K562 treated with DMSO at 1 percent for 24 hours (cell line): ENCODE results near the gene FKBP14. TPM values are rescaled to one million over a fixed set of nuclear protein-coding genes. Genes with fewer than 3 reads are reported as not detected.

Experiments used
- total RNA-seq: library from RNA; unstranded; fragments of 300-600 nt; gene quantifications from 2 replicates; pipeline ENCODE4 v1.2.3, GENCODE V29; 2022; ENCODE audit warnings: low read depth; ENCODE audit not compliant: insufficient read depth

Gene FKBP14, protein sequence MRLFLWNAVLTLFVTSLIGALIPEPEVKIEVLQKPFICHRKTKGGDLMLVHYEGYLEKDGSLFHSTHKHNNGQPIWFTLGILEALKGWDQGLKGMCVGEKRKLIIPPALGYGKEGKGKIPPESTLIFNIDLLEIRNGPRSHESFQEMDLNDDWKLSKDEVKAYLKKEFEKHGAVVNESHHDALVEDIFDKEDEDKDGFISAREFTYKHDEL
- 4.0 and 6.1 TPM in 2 replicates for total RNA-seq

DNA sequence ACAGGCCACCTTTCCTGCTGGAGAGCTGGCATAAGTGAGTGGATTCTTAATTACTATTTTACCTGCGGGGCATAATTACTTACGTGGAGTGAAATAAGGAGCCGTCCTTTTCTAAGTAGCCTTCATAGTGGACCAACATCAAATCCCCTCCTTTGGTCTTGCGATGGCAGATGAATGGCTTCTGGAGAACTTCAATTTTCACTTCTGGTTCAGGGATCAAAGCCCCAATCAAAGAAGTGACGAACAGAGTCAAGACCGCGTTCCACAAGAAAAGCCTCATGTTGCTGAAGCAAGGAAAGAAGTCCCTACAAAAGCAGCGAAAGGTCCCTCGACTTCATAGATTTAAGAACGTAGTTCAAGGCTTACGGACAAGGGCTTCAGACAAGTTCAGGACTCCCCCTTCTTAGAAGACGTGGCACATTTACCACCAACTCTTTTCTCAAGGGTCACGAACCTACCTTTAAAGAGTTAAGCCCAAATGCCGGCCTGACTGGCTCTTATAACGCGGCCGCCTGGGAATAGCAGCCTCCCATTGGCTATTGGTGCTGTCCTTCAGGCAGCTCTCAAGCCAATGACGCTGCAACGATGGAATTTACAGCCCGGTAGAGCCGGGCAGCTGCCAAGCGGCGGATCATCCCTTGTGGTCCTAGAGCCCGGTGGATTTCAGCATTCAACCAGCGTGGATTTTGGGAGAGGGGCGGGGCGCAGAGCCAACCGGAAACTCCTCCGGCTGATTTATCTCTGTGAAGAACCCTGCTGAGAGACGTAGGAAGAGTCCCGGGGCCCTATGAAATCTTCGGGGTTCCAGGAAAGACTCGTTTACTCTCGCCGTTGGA lies at the start of gene FKBP14:
Gene FKBP14, minus strand, starts transcription at position 474 of the 836 bp plus-strand sequence. Its CDS starts 194 bp downstream, at position 280.

DNA sequence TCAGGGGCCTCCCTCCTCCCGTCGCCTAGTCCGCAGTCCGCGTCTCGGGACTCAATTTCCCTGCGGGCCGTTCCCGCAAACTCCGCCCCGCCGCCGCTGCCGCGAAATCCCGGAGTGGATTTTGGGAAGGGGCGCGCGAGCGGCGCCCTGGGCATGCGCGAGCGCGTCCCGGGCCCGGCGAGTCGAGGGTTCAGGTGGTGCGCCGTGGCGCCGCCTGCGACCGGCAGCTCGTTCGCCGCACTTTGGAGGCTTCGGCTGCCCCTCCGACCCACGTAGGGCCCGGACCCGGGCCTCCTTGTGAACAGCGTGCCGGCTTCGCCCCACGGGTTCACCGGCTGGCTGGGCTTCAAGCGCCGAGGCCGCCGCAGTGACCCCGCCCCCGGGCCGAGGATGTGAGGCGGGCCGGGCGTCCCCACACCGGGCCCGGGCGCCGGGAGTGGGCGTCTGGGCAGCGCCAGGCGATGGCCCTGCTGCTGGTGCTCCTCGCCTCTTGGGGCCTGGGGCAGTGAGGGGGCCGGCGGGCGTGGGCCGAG lies 1.8 kb upstream of the FKBP14 start, which contains the start of gene PLEKHA8:
Gene PLEKHA8, plus strand, starts transcription at position 197 of the 533 bp plus-strand sequence. CDS start 351 bp downstream, outside the sequence.

DNA sequence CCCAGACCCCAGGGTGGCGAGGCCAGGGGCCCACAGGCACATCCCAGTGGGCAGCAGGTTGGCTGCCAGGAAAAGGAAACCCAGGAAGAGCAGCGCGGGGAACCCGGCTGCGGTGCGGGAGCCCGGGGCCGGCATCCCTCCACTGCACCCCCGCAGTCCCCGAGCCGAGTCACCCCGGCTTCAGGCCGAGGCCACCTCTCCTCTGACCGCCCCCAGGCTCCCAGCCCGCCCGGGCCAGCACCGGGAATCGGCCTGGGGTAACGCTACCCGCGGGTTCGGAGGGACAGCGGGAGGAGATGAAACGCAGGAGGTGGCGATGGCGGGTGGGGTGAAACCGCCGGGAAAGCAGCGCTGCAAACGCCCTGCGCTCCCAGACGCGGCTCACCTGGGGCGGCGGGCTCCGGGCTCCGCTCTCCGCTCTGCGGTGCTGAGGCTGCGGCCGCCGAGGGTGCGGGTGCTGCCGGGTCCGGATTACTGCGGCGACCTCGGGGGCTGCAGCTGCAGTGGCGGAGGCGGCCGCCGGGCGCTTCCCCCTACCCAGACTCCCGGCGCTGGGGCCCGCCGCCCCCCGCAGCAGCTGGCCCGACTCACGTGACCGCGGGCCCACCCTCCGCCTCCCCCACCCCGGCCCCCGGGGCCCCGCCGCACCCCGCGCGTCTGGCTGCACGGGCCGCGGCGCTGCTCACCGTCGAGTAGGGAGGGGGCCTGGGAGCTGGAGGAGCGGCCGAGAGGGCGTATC lies 37.1 kb downstream of the FKBP14 start, which contains the start of gene SCRN1:
Gene SCRN1, minus strand, starts transcription at position 545 of the 739 bp plus-strand sequence. CDS start 20,734 bp downstream, outside the sequence.

Other genes with a start within 250 kb of the FKBP14 start
- 0.59 and 0.79 TPM in 2 replicates for gene WIPF3, start 220.2 kb downstream of the FKBP14 start, total RNA-seq
- gene SCRN1, start 36.9 kb downstream of the FKBP14 start, total RNA-seq = 0.10 and 0.14 TPM in 2 replicates
- gene PLEKHA8, start 1.7 kb upstream of the FKBP14 start, total RNA-seq = 4.8 and 6.4 TPM in 2 replicates
- gene MTURN, start 108.3 kb upstream of the FKBP14 start, total RNA-seq = 6.1 and 9.3 TPM in 2 replicates